SKM-1 (cell line): ENCODE results near the gene FAM234B.

Experiments used
- DNase-seq: peaks from one replicate; lab custom pipeline; 2025; ENCODE audit not compliant: unreplicated experiment; lab: John Stamatoyannopoulos, UW

The FAM234B gene, protein sequence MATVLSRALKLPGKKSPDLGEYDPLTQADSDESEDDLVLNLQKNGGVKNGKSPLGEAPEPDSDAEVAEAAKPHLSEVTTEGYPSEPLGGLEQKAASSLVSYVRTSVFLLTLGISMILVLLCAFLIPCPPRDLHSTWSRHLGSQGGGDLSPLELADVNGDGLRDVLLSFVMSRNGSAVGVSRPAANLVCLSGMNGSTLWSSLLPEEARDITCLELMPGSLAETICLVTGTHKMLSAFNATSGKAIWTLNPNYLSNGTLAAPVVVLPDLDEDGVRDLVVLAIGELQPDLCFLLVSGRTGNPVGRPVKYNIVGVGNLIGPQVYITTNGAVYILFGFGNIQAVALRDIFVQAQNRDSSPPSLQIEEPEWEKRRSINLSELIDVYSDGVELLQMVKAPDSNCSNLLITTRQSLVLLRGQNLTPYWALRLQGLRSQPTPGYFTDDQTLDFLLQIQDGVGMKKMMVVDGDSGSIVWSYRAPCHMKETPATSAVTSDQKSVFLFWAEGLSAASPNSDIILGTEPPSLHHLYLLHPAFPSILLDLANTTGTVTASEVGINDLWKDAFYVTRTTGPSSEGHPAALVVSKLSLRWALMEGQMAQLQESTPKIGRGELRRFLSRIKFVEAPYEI

GRCh38 chr12:13044002-13044905 is at the start of gene FAM234B:
Gene FAM234B, plus strand, starts transcription at chr12:13044381. Its CDS starts 23 bp downstream, at chr12:13044404.
- no peak for DNase-seq

GRCh38 chr12:12995088-12995487 is 49.1 kb upstream of the FAM234B start:
- no peak for DNase-seq

- no peak for DNase-seq
Observed at GRCh38 chr12:12996209-12996608, 48.0 kb upstream of the FAM234B start.

GRCh38 chr12:12997156-12997555 is 47.0 kb upstream of the FAM234B start:
- DNase-seq: no peak

DNA sequence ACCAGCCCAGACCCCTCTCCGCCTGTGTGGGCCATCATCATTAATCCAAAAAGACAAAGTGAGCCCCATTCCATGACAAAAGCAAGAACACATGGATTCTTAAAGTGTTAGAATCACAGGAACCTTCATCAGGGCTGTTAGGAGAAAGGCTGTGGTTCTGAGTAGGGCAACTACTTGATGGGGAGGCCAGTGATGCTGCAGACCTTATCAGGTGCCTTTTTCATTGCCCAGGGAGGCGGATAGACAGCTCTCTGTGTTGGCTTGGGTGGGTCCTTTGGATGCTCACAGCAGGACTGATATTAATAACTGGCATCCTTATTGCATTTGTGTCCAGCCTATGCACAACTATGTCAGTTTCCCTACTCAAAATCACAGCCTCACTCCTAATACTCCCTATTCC is 46.4 kb upstream of the FAM234B start:
- no peak for DNase-seq

DNA sequence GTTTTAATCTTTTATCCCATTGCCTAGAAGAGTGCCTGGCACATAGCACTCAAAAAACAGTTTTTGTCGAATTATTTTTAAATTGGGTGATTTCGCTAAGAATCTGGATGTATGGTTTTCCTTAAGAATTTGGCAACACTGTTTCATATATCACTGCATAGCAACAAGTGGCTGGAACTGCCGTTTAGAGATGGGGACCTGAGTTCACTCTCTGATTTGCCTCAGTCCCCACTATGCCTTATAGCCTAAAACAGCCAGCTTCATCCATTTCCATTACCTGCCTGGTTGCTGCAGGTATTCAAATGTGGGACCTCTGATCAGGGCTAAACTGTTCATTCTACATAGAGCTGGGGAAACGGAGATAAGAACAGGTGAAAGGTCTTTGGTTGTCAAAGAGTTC is 45.9 kb upstream of the FAM234B start:
- DNase-seq: no peak

- DNase-seq: no peak
Observed at GRCh38 chr12:12999271-12999958, 44.8 kb upstream of the FAM234B start.

DNA sequence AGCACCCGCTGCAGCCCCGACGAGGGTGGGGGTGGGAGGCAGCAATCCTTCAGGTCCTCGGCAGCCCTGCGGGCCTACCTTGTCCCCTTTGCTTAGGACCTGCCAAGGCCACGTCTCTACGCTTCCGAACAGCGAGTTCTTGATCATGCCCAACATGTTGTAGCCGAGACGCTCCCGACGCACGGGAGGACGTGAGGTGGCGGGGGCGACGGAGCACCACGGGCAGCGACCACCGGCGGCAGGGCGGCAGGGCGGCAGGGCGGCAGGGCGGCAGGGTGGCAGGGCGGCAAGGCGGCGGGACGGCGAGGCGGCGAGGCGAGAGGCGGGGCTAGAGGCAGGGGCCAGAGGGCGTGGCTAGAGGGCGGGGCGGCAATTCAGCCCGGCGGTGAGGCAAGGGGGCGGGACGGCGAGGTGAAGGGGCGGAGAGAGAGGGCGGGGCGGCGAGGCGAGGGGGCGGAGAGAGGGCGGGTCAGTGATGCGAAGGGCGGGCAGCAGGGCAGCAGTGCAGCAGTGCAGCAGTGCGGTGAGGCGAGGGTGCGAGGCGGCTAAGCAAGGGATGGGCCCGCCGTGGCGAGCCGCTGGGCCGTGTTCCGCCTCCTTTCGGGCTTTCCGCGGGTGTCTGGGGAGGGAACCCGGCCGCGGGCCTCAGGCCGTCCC is 44.1 kb upstream of the FAM234B start, which contains the start of gene HEBP1:
TSS of gene HEBP1 (minus strand) at position 307 of the 657 bp plus-strand sequence. CDS start at position 156, 151 bp downstream.
- DNase-seq: peak; percentile 42

- no peak for DNase-seq
Observed at GRCh38 chr12:13000616-13000924, 43.6 kb upstream of the FAM234B start.

GRCh38 chr12:13000925-13001774 is 43.0 kb upstream of the FAM234B start:
- no peak for DNase-seq

- DNase-seq: no peak
Observed at GRCh38 chr12:13001775-13002040, 42.5 kb upstream of the FAM234B start.

GRCh38 chr12:13002301-13003097 is 41.7 kb upstream of the FAM234B start:
- DNase-seq: no peak

DNA sequence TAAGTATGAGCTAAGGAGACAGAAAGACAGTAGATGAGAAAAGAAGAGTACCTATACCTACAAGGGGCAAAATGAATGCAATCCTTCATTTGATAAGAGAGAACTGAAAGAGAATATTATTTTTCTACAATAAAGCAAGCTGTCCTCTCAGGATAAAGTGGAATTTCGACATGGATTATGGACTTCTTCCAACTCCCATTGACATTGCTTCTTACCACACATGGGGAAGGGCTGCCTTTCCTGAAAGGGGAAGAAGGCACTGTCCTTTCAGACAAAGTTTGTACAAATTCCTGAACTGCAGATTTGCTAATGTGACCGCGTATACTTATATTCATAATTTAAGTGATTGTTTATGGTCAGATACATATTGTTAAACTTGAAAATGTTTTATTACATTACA is 39.8 kb upstream of the FAM234B start:
- no peak for DNase-seq

DNA sequence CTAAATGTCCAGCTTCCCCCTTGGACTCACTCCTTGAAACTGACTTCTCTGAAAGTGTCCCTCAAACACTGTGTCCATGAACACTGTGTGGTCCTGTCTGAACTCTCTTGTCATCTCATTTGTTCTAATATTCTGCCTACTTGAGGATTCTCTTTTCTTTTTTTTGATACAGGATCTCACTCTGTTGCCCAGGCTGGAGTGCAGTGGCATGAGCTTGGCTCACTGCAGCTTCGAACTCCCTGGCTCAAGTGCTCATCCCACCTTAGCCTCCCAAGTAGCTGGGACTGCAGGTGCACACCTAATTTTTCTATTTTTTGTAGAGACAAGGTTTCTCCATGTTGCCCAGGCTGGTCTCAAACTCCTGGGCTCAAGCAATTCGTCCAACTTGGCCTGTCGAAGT is 39.2 kb upstream of the FAM234B start:
- DNase-seq: no peak

- DNase-seq: no peak
Observed at GRCh38 chr12:13005649-13006048, 38.5 kb upstream of the FAM234B start.

GRCh38 chr12:13007496-13008233 is 36.5 kb upstream of the FAM234B start:
- no peak for DNase-seq

DNA sequence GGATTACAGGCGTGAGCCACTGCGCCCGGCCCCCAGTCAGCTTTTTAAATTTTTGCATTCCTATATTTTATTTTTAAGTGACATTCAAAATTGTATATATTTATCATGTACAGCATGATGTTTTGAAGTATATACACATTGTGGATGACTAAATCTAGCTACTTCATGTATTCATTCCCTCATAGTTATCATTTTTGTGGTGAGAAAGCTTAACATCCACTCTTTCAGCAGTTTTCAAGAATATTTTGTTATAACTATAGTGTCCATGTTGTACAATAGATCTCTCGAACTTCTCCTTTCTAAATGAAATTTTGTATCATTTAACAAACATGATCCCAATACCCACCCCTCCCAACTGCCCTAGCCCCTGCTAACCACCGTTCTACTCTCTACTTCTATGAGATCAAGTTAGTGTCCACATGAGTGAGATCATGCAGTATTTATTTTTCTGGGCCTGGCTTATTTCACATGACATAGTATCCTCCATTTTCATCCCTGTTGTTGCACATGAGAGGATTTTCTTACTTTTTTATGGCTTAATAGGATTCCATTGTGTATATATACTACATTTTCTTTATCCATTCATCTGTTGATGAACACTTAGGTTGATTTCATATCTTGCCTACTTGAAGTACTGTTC is 35.3 kb upstream of the FAM234B start:
- no peak for DNase-seq

GRCh38 chr12:13011098-13011497 is 33.1 kb upstream of the FAM234B start:
- no peak for DNase-seq
